CMK (cell line): ENCODE results near the gene SP2.

Experiments used
- DNase-seq: peaks from one replicate; pipeline ENCODE4 v3.0.0-alpha.2; 2010; ENCODE audit warnings: low read depth

Gene SP2

DNA sequence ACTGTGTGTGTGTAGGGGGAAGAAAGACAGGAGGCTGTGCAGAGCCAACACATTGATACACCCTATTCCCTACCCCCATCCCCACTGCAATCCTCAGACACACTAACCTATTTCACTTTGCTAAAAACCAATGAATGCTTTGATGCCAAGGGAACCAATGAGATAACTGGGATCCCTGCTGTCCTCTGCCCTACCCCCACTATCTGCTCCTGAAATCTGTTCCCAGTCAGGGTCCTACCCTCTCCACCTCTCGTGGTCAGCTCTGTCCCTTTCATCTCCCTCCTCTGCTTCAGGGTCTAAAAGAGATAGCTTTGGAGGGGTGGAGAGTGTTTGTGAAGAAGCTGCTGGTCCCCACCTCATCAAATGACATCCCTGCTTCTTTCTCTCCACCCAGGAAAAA, 26.0 kb upstream of the SP2 start:
- no peak for DNase-seq

DNA sequence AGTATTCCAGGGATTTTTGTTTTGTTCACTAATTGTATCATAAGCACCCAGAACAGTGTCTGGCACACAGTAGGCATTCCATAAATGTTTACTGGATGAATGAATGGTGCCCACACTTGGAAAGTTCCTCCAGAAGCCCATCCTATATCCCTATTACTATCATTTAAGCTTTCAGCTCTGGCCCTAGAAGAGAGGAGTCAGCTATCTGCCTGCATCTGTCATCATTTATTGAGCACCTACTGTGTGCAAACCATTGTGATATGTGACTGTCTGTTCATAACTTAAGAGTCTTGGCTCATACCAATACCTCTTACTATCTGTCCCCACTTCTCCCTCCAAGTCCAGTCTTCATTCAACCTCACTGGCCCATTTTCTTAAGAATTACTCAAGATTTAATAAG, 25.0 kb upstream of the SP2 start:
- DNase-seq = no peak

DNA sequence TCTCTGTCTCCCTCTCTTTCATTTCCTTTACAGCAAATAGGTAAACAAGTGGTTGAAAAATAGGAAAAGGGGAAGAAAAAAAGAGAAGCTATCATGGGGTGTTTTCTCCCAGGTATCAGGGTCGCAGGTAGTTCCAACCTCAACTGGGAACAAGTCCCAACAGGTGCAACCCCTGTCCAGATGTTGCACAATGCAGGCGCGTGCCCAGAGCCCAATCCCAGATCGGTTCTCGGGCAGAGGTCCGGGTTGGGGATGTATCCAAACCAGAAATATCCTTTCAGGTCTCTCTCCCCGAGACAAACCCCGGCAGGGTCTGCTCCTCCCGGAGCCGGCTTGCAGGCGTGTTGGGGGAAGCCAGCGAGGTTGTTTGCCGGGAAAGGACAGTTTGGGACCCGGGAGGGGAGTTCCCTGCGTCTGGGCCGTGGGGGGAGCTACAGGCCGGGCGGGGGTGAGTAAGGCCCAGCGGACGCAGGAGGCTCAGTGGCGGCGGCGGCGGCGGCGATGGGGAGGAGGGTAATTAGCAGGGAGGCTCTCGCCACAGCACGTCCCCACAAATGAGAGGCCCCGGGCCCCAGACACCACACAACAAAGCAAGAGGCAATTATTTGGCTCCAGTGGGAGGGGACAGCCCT, 23.9 kb upstream of the SP2 start:
- DNase-seq = no peak

DNA sequence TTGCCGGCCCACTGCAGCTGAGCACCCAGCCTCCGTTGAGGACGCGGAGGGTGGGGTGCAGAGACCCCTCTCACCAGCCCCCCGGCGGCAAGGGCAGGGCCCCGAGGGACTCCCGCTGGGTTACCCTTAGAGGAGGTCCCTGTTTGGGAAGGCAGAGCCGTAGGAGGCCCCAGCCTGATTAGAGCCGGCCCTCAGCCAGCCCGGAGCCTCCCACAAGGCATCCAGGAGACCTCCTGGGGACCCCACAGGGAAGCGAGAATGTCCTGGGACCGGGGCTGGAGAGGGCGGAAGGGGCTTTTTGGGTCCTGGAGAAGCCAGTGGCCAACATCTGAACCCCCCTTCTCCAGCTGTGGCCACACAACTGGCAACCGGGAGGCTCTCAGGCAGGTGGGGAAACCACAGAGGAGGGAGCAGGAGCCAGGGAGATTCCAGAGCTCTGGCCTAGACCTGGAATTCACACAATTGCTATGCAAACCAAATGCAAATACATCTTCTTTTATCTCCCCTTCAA, 23.3 kb upstream of the SP2 start:
- no peak for DNase-seq

DNA sequence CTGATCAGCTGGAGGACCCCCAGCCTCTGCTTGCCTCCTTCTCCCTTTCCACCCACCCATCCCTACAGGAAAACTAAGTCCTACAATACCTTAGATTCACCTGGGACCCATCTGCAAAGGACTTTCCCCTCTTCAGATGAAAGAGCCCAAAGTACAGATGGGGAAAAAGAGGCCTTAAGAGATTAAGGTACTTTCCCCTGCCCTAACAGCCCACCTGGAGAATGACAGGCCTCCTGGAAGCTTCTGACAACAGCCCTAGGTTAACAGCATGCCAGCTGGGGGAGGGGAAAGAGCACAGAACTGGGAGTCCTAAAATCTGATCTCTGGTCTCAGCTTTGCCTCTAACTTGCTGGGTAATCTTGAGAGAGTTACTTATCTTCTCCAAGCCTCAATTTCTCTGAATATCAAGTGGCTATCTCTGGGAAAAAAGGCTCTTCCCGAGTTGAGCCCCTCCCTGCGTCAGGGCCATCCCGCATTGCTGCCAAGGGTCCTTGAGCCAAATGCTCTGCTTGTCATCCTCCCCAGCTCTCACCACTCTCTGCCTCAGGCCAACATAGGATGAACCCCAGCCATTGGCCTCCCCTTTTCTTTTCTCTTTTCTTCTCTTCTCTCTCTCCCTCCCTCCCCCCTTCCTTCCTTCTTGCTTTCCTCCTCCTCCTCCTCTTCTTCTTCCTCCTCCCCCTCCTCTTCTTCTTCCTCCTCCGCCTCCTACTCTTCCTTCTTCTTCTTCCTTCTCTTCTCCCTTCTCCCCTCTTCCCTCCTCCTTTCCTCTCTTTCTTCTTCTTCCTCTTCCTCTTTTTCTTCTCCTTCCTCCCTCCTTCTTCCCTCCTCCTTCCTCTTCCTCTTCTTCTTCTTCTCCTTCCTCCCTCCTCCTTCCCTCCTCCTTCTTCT, 22.6 kb upstream of the SP2 start:
- DNase-seq = no peak

- DNase-seq = no peak
These were observed 20.7 kb upstream of the SP2 start for GRCh38 chr17:47875011-47875985.

GRCh38 chr17:47877368-47878034, 18.5 kb upstream of the SP2 start:
- DNase-seq = peak; percentile 48

- no peak for DNase-seq
These were observed 17.6 kb upstream of the SP2 start for GRCh38 chr17:47878203-47879027.

GRCh38 chr17:47879028-47879585, 16.9 kb upstream of the SP2 start:
- peak; percentile 55 for DNase-seq

DNA sequence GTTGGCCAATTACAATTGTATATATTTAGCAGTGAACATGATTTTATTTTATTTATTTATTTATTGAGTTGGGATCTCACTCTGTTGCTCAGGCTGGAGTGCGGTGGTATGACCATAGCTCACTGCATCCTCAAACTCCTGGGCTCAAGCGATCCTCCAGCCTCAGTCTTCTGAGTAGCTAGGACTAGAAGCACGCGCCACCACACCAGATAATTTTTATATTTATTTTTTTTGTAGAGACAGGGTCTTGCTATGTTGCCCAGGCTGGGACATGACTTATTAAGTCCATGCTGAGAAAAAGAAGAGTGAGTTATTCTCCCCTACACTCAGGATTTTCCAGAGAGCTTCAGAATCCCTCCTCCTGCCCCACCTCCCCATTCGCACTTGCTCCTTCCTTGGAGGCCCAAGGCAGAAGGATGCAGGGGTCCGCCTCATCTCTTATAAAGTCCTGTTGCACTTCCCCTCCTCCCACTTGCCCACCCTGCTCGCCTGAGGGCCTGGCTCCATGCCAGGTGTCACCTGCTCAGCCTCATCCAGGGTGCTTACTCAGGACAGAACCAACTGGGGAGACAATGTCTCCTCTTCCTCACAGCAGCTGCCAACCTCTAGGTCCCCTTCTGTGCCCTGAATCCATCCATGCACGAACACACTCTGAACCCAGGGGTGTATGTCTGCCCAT, 16.1 kb upstream of the SP2 start:
- DNase-seq = no peak

DNA sequence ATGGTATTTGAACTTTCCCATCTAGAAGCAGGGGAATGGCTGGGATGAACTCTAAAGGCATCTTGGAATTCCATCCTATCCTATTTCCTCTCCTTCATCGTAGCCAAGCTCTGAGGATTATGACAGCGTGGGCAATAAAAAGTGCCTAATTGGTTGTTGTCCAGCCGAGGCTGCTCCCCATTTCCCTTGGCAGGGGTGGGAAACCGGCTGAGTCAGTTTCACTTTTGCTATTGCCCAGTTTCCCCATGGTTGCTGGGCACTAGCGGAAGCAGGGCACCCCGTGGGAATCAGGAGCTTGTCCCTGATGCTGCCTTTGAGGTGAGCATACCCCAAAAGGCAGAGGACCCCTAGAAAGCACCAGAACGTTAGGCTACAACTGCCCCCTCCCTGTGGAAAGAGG, 13.8 kb upstream of the SP2 start:
- no peak for DNase-seq

- no peak for DNase-seq
These were observed 13.1 kb upstream of the SP2 start for GRCh38 chr17:47882695-47883588.

- no peak for DNase-seq
These were observed 12.2 kb upstream of the SP2 start for GRCh38 chr17:47883589-47884426.

DNA sequence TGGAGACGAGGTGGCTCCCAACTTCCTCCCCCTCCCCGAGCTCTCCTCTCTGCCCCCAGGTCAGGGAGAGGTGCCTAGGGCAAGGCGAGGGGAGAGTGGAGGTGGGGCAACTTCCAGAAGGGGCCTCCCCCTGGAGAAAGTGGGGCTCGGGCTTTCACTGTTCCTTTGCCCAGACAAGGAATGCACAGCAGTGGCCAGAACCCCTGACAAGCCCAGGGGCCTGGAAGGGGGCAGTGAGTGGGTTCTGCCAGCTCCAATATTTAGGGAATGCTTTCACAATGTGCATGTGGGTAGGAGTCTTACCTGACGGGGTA, 11.7 kb upstream of the SP2 start:
- no peak for DNase-seq

DNA sequence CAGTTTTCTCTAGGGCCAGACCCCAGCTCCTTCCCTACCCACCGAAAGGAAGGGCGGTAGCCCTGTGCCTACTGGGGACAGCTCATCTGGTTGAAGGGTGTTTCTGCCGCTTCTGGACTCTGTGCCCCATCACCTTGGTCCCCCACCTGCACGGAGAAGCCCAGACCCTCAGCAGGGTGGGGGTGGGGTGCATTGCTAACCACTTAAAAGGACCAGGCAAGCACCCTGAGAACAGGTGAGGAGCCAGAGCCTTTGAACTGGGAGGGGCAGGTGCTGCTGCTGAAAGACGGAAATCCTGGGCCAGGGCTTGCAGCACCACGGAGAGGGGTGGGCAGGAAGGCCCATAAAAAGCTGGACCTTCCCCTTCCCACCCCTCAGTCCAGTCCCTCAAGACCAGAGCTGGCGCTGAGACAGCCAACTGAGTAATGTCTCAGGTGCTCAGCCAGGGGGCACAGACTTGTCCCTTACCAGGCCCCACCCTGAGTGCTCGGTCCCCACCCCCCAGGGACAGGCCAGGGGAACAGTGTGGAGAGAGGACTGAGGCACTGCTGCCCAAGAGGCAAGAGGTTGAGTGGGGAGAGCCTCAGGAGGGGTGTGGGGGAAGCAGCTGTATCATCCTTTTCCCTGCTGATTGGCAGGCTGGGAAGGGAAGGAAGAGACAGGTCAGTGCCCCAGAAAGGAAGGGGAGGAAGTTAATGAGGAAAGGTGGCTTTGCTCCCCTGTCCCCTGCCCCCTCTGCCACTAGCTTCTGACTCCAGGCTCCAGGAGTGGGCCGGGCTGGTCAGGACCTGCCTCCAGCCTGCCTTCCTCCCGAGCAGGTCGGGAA, 10.9 kb upstream of the SP2 start:
- DNase-seq = no peak

GRCh38 chr17:47888293-47888692, 7.7 kb upstream of the SP2 start:
- no peak for DNase-seq
